A549 (cell line): ENCODE results near the gene ASIC2. TPM values are rescaled to one million over a fixed set of nuclear protein-coding genes. Genes with fewer than 3 reads are reported as not detected.
A peak's percentile ranks its signal among the peaks of the same experiment; 100 is the strongest.

Source experiments
- ATAC-seq, 2 experiments: fragments of 200-7000 bp in 1 of 2; fragments of >200 bp in 1 of 2; cut with Nextera tagmentation in 1 of 2; cut with Tn5 transposase in 1 of 2; 3 replicates each; pipeline versions ENCODE4 v1.8.0 to v1.9.1; 2018 to 2020; ENCODE audit warnings: mild to moderate bottlenecking in 1 of 2, moderate library complexity in 1 of 2
- CTCF ChIA-PET: fragments of 300-600 bp; sonication (Branson Sonifier 250); formaldehyde crosslinking; extraction: SDS; loops from one replicate; lab custom pipeline; 2021; ENCODE audit warnings: antibody characterized with exemption, inconsistent platforms; lab: Yijun Ruan, JAX
- POLR2A ChIA-PET: fragments of 350-600 bp; formaldehyde crosslinking; extraction: SDS; loops from one replicate; lab custom pipeline; 2021; ENCODE audit warnings: antibody characterized with exemption, inconsistent platforms; lab: Yijun Ruan, JAX
- DNase-seq, 2 experiments: peaks; one replicate each; pipeline versions ENCODE4 v3.0.0 to v3.0.0-alpha.2; 2011 to 2016; ENCODE audit warnings: low read depth in 1 of 2, low spot score in 1 of 2
- FAIRE-seq: peaks from 2 replicates; lab custom pipeline; 2011; peaks lifted over from hg19 to GRCh38; lab: Jason Lieb, UNC
- H3K27ac ChIP-seq, 2 experiments: fragments of >200 bp; sonication (Bioruptor Twin); formaldehyde crosslinking; 3 replicates each; pipeline ENCODE4 v1.5.1; 2016 to 2017
- H3K4me1 ChIP-seq: fragments of >200 bp; sonication (Bioruptor Twin); formaldehyde crosslinking; 3 replicates; pipeline ENCODE4 v1.6.1; 2016
- H3K4me2 ChIP-seq: fragments of >200 bp; sonication (Bioruptor Twin); formaldehyde crosslinking; 3 replicates; pipeline ENCODE4 v1.6.1; 2016
- H3K4me3 ChIP-seq: fragments of >200 bp; sonication (Bioruptor Twin); formaldehyde crosslinking; 3 replicates; pipeline ENCODE4 v1.5.1; 2016
- H3K9me3 ChIP-seq: fragments of >200 bp; sonication (Bioruptor Twin); formaldehyde crosslinking; 3 replicates; pipeline ENCODE4 v1.6.1; 2016
- CHD2 ChIP-seq: fragments of 150-350 bp; IDR thresholded peaks from 2 replicates; pipeline ENCODE4 v1.6.1; 2014; ENCODE audit warnings: low read length; ENCODE audit not compliant: partially characterized antibody
- EHF ChIP-seq: fragments of 250-450 bp; sonication (Bioruptor Pico); IDR thresholded peaks from 2 replicates; pipeline ENCODE4 v1.5.0; 2020; ENCODE audit warnings: mild to moderate bottlenecking
- ESRRA ChIP-seq: fragments of 150-350 bp; IDR thresholded peaks from 2 replicates; pipeline ENCODE4 v1.6.1; 2014; ENCODE audit warnings: mild to moderate bottlenecking, low read length, borderline replicate concordance
- HOXB5 ChIP-seq: fragments of 250-450 bp; sonication (Bioruptor Pico); IDR thresholded peaks from 2 replicates; pipeline ENCODE4 v1.5.0; 2020; ENCODE audit warnings: mild to moderate bottlenecking, moderate library complexity
- JUN ChIP-seq, 2 experiments: fragments of >200 bp; sonication (Bioruptor Twin); formaldehyde crosslinking; IDR thresholded peaks; 2 replicates in 1 of 2; 3 replicates in 1 of 2; pipeline ENCODE4 v1.6.1; 2016 to 2017
- KDM5A ChIP-seq: fragments of 200-600 bp; sonication (generic); IDR thresholded peaks from 2 replicates; pipeline ENCODE4 v1.6.1; 2016; ENCODE audit warnings: antibody characterized with exemption, mild to moderate bottlenecking
- MYC ChIP-seq: IDR thresholded peaks from 2 replicates; pipeline ENCODE4 v1.6.1; 2012; ENCODE audit warnings: mild to moderate bottlenecking, inconsistent platforms, low read length, improper control_type of control experiment, borderline replicate concordance
- NPAS2 ChIP-seq: fragments of 250-450 bp; sonication (Bioruptor Pico); IDR thresholded peaks from 2 replicates; pipeline ENCODE4 v1.8.0; 2022; ENCODE audit warnings: mild to moderate bottlenecking, moderate library complexity, borderline replicate concordance
- RFX5 ChIP-seq: fragments of 450-650 bp; IDR thresholded peaks from 2 replicates; pipeline ENCODE4 v1.7.1; 2014; ENCODE audit warnings: antibody characterized with exemption, mild to moderate bottlenecking, moderate library complexity
- TP53 ChIP-seq: fragments of 250-450 bp; sonication (Bioruptor Pico); IDR thresholded peaks from 2 replicates; pipeline ENCODE4 v1.5.0; 2021; ENCODE audit warnings: mild to moderate bottlenecking, moderate library complexity
- WGBS: methylation state at CpG from one replicate; pipeline ENCODE4 v1.1.6; 2017; ENCODE audit errors: missing lambda C conversion rate; 5-methylcytosine and 5-hydroxymethylcytosine counted together
- polyA plus RNA-seq, 4 experiments: library from polyadenylated mRNA; depleted of rRNA in 3 of 4; stranded (reverse); fragments of >200 nt; fragmentation: RNase III in 1 of 4; extraction: RNeasy Plus Mini Kit Qiagen cat#74134 plus additional on column Dnase treatment in 1 of 4; gene quantifications; 2 replicates in 3 of 4; 3 replicates in 1 of 4; pipeline ENCODE4 v1.2.3, GENCODE V29; 2011 to 2017
- TF ChIP-seq, protein P1 (sequence below): fragments of 150-350 bp; IDR thresholded peaks from 2 replicates; pipeline ENCODE4 v1.6.1; 2014; ENCODE audit warnings: low read depth, mild to moderate bottlenecking, low read length
- TF ChIP-seq, protein P2 (sequence below): fragments of 250-450 bp; sonication (Bioruptor Pico); IDR thresholded peaks from 2 replicates; pipeline ENCODE4 v1.5.0; 2021; ENCODE audit warnings: mild to moderate bottlenecking, moderate library complexity, borderline replicate concordance
- TF ChIP-seq, protein P3 (sequence below): fragments of 200-600 bp; sonication (generic); IDR thresholded peaks from 2 replicates; pipeline ENCODE4 v1.6.1; 2016; ENCODE audit warnings: antibody characterized with exemption, mild to moderate bottlenecking, moderate library complexity
- TF ChIP-seq, protein P4 (sequence below): fragments of >200 bp; sonication (Bioruptor Twin); formaldehyde crosslinking; IDR thresholded peaks from 3 replicates; pipeline ENCODE4 v1.6.1; 2016
- TF ChIP-seq, protein P5 (sequence below): IDR thresholded peaks from 2 replicates; pipeline ENCODE4 v1.6.1; 2012; ENCODE audit warnings: low read depth, borderline replicate concordance

The ASIC2 gene
- polyA plus RNA-seq, 2 of the 4 experiments (the other 2 are of a cell fraction): 1.5 to 1.9 TPM

DNA sequence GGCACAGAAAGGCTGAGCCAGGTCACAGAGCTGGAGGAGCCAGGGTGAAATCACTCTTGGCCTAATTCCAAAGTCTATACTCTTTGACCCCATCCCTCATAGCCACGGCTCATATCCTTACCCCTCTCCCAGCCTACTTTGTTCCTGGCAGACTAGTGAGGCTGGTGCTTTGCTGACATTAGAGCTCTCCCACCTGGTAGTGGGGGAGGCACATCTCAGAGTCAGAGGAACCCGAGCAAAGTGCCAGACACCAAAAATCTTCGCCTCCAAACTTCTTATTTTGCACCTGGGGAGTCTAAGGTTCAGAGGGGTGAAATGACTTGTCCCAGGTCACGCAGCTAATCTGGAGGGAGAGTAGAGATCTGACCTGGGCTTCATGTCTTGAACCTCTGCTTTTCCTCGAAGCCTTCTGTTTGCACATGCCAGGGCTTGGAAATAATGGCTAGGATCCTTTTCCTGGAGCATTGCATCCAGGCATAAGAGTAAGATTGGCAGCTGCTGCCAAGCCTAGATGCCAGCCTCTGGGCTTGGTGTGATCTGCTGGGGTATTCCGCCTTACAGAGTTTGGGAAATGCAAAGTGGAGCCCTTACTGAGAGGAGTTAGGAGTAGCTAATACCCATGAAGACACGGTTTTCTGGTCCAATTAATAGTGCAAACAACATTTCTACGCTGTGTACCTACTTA is 174.6 kb downstream of the ASIC2 start:
- H3K27ac ChIP-seq: peak overlapping the region in 1 of 2 experiments; percentile 13; a peak in 1 of 6 replicates
- H3K4me3 ChIP-seq: no peak overlapping the region
- H3K9me3 ChIP-seq: no peaks in the 10 kb centered on the region
- H3K4me1 ChIP-seq: peaks cover 36% of the 10 kb centered on the region
- FAIRE-seq (no peak), DNase-seq (no peak), ATAC-seq (no peak)
- WGBS: 43% methylated on average over 8 of the region's 8 CpGs
- ChIA-PET CTCF (interaction anchor here (1.4 to 3.2 kb wide), 5 partner anchors 8 to 174 kb away, joined by 3 to 10 read pairs (median 4); partner anchors contain the start of gene ASIC2), POLR2A (no interaction called here)
- no peak overlapping the region for H3K4me2 ChIP-seq
- TF ChIP-seq ESRRA (no peak), CHD2 (no peak), RFX5 (no peak), EHF (CRISPR knock-in tag) (no peak), NPAS2 (no peak)
- TF ChIP-seq, protein P1, sequence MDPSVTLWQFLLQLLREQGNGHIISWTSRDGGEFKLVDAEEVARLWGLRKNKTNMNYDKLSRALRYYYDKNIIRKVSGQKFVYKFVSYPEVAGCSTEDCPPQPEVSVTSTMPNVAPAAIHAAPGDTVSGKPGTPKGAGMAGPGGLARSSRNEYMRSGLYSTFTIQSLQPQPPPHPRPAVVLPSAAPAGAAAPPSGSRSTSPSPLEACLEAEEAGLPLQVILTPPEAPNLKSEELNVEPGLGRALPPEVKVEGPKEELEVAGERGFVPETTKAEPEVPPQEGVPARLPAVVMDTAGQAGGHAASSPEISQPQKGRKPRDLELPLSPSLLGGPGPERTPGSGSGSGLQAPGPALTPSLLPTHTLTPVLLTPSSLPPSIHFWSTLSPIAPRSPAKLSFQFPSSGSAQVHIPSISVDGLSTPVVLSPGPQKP: no peak
- TF ChIP-seq, protein P2, sequence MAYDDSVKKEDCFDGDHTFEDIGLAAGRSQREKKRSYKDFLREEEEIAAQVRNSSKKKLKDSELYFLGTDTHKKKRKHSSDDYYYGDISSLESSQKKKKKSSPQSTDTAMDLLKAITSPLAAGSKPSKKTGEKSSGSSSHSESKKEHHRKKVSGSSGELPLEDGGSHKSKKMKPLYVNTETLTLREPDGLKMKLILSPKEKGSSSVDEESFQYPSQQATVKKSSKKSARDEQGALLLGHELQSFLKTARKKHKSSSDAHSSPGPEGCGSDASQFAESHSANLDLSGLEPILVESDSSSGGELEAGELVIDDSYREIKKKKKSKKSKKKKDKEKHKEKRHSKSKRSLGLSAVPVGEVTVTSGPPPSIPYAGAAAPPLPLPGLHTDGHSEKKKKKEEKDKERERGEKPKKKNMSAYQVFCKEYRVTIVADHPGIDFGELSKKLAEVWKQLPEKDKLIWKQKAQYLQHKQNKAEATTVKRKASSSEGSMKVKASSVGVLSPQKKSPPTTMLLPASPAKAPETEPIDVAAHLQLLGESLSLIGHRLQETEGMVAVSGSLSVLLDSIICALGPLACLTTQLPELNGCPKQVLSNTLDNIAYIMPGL (CRISPR knock-in tag): no peak
- TF ChIP-seq, protein P3, sequence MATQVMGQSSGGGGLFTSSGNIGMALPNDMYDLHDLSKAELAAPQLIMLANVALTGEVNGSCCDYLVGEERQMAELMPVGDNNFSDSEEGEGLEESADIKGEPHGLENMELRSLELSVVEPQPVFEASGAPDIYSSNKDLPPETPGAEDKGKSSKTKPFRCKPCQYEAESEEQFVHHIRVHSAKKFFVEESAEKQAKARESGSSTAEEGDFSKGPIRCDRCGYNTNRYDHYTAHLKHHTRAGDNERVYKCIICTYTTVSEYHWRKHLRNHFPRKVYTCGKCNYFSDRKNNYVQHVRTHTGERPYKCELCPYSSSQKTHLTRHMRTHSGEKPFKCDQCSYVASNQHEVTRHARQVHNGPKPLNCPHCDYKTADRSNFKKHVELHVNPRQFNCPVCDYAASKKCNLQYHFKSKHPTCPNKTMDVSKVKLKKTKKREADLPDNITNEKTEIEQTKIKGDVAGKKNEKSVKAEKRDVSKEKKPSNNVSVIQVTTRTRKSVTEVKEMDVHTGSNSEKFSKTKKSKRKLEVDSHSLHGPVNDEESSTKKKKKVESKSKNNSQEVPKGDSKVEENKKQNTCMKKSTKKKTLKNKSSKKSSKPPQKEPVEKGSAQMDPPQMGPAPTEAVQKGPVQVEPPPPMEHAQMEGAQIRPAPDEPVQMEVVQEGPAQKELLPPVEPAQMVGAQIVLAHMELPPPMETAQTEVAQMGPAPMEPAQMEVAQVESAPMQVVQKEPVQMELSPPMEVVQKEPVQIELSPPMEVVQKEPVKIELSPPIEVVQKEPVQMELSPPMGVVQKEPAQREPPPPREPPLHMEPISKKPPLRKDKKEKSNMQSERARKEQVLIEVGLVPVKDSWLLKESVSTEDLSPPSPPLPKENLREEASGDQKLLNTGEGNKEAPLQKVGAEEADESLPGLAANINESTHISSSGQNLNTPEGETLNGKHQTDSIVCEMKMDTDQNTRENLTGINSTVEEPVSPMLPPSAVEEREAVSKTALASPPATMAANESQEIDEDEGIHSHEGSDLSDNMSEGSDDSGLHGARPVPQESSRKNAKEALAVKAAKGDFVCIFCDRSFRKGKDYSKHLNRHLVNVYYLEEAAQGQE: no peak

DNA sequence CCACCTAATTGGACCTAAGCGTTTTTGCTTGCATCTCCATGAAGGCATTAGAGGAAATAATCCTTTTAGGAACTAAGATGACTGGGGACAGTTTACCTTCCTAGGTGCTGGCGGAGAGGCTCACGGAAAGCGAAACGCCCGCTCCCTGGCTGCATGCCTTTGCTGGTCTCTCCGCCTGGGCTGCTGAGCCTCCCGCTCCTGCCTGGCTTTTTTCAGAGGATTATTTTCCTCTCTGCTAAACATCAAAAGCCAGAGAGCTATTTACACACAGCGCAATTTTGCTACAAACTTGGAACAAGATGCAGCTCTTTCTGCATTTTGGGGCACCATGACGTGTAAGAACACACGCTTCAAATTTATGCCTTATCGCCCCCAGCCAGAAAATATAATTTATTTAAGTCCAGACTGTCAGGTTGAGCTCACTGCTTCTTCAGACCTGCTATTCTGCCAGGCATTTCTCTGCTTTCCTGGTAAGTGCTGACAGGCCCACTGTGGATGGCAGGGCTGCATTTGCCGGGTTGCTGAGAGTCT is 177.0 kb downstream of the ASIC2 start:
- ChIA-PET POLR2A (no interaction called here), CTCF (interaction anchor here (0.6 to 3.2 kb wide), 3 partner anchors 78 to 1595 kb away, joined by 3 to 10 read pairs (median 4); partner anchors contain the start of gene ASIC2)
- no peak overlapping the region for H3K4me3 ChIP-seq
- 85% methylated on average over 13 of the region's 13 CpGs for WGBS
- H3K9me3 ChIP-seq: no peaks in the 10 kb centered on the region
- no peak for ATAC-seq
- no peak overlapping the region for H3K4me2 ChIP-seq
- no peak for TF ChIP-seq TP53 (CRISPR knock-in tag)
- TF ChIP-seq, protein P4, sequence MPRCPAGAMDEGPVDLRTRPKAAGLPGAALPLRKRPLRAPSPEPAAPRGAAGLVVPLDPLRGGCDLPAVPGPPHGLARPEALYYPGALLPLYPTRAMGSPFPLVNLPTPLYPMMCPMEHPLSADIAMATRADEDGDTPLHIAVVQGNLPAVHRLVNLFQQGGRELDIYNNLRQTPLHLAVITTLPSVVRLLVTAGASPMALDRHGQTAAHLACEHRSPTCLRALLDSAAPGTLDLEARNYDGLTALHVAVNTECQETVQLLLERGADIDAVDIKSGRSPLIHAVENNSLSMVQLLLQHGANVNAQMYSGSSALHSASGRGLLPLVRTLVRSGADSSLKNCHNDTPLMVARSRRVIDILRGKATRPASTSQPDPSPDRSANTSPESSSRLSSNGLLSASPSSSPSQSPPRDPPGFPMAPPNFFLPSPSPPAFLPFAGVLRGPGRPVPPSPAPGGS: no peak
- TF ChIP-seq, protein P5, sequence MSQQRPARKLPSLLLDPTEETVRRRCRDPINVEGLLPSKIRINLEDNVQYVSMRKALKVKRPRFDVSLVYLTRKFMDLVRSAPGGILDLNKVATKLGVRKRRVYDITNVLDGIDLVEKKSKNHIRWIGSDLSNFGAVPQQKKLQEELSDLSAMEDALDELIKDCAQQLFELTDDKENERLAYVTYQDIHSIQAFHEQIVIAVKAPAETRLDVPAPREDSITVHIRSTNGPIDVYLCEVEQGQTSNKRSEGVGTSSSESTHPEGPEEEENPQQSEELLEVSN: no peak
- no peak for TF ChIP-seq NPAS2
- no peak for TF ChIP-seq HOXB5 (CRISPR knock-in tag)
- no peak for TF ChIP-seq KDM5A
- TF ChIP-seq JUN (IDR thresholded peaks at IDR 0.05): no peak
- TF ChIP-seq MYC: no peak
- no peak for FAIRE-seq
- H3K4me1 ChIP-seq: peaks cover 47% of the 10 kb centered on the region
- DNase-seq: no peak
- H3K27ac ChIP-seq: peak overlapping the region in 1 of 2 experiments; percentile 84; a peak in 3 of 6 replicates
